AML-193 (cell line): Measurements from ENCODE around the gene JAK3.
"Not testable (repeated sequence)": the region's sequence is repeated elsewhere in the genome, so short reads cannot be mapped to it uniquely, and the experiment has no call there.

Experiments used
- DNase-seq, 2 experiments: peaks; one replicate each; lab custom pipeline; 2025; lab: John Stamatoyannopoulos, UW

Gene JAK3

DNA sequence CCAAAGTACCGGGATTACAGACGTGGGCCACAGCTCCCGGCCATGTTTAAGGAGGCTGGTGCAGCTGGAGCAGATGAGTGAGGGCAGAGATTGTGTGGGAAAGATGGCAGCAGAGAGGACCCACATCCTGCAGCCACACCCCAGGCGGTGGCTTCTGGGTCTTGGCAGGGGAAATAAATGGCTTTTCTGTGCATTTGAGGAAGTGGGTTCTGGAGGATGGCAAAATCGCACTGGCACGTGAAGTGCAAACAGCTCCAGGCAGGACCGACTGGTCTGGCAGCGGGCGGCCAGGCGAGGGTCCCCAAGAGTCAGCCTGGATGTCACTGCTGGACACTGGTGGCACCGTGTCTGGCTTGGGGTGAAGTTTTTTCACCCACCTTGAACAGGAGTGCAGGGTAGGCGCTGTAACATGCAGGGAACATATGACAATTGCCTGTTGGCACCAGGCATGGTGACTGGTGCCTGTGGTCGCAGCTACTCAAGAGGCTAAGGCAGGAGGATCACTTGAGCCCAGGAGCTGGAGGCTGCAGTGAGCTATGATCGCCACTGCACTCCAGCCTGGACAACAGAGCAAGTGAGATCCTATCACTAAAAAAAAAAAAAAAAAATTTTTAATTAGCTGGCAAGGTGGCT, 44.4 kb downstream of the JAK3 start:
- peak; percentile 51 to 59 for DNase-seq

DNA sequence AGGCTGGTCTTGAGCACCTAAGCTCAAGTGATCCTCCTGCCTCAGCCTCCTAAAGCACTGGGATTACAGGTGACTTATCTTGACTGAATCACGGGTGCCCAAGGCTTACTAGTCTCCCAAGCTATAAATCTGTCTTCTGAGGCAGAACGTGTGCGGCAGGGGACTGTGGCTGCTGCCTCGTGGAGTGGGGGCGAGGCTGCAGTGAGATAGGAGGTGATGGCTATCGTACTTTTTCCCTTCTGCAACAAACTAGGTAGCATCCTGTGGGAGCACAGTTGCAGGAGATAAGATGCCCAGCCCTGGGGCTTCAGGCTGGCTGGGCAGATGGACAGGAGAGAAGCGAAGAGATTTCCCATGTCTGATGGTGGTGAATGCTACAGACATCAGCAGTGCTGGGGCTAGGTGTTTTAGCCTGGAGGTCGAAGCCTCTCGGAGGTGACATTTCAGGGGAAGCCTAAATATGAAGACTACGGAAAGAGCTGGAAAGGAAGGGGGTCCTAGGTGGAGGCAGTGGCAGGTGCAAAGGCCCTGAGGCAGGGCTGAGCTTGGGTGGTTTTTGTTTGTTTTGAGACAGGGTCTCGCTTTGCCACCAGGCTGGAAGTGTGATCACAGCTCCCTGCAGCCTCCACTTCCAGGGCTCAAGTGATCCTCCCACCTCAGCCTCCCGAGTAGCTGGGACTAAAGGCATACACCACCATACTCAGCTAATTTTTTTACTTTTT, 45.5 kb downstream of the JAK3 start:
- no peak for DNase-seq

DNA sequence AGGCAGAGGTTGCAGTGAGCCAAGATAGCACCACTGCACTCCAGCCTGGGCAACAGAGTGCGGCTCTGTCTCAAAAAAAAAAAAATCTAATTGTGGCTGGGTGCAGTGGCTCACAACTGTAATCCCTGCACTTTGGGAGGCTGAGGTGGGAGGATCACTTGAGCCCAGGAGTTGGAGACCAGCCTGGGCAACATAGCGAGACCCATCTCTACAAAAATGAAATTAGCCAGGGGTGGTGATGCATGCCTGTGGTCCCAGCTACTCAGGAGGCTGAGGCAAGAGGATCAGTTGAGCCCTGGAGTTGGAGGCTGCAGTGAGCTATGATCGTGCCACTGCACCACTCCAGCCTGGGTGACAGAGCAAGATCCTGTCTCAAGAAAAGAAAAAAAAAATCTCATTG, 49.2 kb downstream of the JAK3 start:
- not testable (repeated sequence) for DNase-seq

DNA sequence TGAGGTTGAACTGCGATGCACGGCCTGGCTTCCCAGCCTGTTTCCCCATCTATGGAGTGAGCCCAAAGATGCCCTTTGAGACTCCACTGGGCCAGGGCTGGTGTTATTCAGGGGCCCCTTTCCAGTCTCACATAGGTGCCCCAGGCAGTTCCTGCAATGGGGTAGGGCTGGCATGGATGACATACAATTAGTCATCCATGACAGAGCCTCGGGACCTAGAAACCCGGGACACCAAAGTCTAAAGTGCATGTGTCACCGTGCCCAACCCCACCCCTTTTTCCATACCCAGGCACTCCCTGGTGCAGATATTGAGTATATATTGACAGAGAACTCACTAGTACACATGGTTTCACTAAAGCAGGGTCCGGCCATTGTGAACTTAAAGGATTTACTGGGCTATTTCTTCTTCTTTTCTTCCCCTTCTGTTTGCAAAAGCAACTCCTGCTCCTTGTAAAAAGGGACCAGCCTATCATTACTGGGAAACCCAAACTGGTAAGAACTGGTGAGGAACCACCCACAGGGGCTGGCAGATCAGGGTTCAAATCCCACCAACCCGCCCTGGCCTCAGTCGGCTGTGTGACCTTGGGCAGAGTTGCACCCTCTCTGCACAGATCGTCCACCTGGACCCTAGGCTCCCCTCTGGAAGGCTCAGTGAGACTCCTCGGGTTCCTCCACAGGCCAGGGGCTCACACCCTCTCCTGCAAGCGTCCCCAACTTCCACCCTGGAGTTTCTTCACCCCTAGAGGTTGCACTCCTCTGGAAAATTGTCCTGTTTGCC, 50.2 kb downstream of the JAK3 start:
- no peak for DNase-seq

DNA sequence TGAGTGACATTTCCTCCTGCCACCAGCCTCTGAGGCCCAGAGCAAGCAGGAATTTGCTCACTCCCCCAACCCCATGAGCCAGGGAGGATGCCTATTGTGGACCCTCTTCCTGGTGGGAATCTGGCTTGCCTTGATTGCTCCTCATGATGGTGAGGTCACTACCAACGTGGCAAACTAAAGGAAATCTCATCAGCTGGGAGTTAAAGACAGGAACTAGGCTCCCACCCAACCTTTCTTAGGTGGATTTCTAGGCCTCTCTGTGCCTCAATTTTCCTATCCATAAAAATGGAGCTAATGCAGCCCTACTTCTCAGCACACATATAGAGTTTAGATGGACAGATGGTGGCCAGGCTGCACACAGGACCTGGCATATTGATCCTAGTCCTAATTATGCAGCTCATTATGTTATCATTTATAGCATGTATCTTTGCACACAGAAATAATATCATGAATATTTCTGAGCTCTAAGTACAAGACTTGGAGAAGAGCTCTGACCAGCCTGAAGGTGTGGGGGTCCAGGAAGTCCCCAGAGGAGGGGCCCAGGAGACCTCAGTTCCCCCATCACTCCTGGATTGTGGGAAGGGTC, 50.9 kb downstream of the JAK3 start:
- no peak for DNase-seq

DNA sequence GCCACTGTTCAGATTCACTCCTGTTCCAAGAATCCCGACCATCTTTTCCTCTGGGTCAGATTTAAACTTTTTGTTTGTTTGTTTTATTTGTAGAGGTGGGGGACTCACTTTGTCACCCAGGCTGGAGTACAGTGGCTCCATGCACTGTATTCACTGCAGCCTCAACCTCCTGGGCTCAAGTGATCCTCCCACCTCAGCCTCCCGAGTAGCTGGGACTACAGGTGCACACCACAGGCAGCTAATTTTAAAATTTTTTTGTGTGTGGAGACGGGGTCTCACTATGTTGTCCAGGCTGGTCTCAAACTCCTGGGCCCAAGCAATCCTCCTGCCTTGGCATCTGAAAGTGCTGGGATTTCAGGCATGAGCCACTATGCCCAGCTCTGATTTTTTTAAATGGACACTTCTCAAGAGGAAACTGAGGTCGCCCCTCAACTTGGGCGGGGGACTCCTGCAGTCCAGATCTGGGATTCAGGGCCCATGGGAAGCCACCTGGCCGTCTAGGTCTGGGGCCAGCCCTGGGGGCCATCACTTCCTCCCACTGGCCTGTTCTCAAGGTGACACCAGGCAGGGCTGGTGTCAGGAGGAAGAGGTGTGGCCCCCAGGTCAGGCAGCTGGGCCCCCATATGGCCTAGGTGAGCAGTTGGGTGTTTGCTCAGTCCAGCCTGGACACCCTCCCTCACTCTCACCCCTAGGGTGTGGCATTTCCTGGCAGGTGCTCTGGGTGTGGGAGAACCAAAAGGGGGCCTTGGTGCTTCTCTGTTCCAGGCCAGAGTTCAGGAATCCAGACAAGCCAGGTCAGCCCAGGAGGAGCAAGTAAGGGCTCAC, 51.6 kb downstream of the JAK3 start:
- DNase-seq = no peak

DNA sequence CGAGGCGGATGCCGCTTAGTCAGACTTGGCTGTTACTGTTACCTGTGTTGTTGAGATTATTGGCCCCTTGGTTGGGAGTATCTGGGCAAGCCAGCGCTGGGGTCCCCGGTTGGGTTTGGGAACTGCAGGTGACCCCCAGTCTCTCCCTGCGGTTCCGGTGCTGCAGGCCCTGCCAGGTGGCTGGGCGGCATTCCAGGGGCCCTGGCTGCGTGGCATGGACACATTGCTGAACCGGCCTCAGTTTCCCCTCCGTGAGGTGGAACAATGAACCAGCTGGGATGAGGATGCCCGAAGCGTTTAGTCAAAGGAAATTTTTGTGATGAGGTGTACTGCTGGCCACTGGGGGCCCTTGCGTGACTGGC, 52.3 kb downstream of the JAK3 start:
- DNase-seq = no peak

DNA sequence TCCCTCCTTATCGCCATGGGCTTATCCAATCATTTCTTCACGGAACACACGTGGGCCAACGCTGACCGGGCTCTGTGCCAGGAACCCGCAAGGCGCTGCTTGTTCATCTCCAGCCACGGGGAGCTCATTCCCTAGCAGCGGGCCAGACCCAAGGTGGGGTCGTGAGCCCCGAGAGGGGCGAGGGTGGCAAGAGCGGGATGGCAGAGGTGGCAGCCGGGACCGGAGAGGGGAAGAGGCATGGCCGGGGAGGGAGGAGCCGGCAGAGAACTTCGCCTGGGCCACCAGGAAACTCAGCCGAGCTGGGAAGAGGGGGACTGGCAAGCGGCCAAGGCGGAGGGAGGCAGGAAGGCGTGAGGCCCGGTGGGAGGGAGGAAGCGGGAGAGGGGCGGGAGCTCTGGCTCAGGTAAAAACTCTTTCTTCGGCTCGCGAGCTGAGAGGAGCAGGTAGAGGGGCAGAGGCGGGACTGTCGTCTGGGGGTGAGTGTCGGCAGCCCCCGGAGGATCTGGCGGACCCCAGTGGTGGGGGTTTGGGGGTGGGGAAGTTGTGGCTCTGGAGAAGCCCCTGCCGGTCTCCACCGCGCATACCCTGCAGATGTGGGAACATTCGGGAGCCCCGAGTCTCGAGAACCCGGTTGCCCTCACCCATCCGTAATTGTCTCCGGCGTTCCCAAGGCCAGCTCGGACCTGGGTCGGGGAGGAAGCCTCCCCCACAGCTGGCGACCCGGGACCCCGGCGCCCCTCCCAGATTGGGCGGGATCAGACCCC, 52.9 kb downstream of the JAK3 start, which contains the start of gene B3GNT3:
Gene B3GNT3, plus strand, starts transcription at position 408 of the 764 bp plus-strand sequence. CDS start 12,670 bp downstream, outside the sequence.
- DNase-seq = no peak

DNA sequence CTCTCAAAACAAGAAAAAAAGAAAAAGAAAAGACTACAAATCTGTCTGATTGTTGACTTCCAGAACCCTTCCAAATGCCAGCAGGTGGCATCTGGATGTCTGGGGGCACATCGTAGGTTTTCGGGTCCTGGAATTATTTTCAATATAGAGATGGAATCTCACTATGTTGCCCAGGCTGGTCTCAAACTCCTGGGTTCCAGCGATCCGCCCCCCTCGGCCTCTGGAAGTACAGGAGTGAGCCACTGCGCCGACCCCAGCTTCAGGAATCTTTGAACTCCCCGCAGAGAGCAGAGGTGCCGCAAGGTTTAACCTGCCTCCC, 53.4 kb downstream of the JAK3 start:
- no peak for DNase-seq

DNA sequence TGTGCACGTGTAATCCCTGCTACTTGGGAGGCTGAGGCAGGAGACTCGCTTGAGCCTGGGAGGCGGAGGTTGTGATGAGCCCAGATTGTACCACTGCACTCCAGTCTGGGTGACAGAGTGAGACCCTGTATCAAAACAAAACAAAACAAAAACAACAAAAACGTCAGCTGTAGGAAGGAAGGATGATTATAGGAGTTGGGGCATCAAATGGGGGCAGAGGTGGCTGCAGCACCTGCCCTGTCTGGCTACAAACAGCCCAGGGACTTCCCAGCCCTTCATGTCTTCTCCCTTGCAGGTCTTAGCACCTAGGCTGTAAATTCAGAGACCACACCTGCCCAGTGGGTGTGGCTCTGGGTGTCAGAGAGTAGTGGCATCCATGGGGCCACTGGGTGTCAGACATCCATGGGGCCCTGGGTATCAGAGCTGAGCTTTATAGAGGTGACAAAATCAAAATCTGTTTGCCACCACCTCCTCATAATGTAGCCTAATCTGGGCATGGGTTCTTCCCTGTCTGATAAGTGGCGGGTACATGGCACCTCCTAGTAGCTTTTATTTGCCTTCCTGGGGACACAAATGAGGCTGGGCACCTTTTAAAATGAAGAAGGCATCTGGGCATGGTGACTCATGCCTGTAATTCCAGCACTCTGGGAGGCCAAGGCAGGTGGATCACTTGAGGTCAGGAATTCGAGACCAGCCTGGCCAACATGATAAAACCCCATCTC, 57.6 kb downstream of the JAK3 start:
- DNase-seq = no peak

DNA sequence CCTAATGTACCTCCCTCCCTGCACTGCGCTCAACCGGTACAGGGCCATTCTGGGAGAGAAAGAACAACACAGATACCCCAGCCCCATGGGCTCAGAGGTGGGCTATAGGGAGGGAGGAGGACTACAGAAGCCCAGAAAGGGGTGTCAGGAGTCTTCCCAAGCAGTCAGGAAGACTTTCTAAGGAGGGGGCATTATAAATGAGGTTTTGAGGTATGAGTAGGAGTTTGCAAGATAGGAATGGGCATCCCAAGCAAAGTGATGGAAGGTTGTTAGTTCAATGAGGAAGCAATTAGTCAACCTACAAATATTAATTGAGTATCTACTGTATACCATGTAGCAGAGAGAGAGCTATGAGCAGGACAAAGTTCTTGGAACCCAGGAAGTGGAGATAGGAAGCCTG, 59.1 kb downstream of the JAK3 start:
- no peak for DNase-seq

DNA sequence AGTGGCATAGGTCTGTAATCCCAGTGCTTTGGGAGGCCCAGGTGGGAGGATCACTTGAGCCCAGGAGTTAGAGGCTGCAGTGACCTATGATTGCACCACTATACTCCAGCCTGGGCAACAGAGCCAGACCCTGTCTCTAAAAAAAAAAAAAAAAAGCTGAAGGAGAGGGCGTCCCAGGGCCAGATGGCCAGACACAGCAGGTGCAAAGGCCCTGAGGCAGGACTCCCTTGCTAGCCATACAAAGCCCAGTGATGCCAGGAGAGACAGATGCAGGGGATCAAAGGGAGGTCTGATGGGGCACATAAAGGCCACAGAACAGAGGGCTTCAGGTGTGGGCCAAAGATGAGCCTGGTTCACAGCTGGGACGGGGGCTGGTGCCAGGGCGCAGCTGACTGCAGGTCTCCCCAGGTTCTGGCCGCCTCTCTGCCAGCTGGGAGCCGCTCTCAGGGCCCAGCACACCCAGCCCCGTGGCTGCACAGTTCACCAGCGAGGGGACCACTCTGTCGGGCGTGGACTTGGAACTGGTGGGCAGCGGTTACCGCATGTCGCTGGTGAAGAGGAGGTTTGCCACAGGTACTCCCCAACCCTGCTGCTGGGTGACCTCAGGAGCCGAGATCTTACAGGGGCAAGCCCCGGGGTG, 60.4 kb downstream of the JAK3 start:
- no peak for DNase-seq

DNA sequence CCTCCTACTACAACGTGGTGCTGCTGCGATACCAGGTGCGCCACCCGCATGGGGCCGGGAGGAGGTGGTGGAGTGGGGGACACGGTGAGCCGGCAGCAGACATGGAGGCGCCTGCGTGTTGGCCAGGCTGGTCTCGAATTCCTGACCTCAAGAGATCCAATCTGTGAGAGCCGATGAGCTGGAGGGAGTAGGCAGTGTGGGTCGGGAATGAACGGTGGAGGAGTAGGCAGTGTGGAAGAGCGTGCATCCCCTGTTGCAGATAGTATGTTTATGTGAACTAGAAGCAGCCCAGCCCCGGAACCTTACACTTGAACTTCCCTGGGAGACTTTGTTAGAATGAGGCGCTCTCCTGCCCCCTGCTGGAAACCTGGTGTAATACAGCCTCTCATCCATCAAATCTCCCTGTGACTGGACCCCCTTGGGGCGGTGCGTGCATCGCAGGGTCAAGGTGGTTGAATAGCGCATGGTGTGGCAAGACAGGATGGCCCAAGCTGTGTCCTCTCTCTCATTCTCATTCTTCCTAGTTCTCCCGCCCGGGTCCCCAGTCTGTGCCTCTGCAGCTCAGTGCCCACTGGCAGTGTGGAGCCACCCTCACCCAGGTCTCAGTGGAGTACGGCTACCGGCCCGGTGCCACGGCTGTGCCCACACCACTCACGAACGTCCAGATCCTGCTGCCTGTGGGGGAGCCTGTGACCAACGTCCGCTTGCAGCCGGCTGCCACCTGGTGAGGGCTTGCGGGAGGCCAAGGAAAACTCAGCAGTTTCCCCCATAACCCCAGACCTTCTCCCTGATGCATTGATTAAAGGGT, 63.4 kb downstream of the JAK3 start:
- DNase-seq = peak; percentile 48 to 54

DNA sequence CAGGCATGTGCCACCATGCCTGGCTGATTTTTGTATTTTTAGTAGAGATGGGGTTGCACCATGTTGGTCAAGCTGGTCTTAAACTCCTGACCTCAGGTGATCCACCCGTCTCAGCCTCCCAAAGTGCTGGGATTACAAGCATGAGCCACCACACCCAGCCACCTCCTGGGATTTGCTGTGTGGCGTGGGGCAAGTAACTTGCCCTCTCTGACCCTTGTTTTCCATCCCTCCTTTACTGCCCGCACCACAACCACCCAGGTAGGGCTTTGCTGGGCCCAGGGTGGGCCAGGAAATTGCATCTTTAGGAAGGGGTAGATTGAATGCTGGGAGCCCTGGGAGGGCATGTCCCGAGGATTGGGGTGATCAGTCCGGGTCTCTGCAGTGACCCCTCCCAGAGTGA, 64.1 kb downstream of the JAK3 start:
- not testable (repeated sequence) for DNase-seq

DNA sequence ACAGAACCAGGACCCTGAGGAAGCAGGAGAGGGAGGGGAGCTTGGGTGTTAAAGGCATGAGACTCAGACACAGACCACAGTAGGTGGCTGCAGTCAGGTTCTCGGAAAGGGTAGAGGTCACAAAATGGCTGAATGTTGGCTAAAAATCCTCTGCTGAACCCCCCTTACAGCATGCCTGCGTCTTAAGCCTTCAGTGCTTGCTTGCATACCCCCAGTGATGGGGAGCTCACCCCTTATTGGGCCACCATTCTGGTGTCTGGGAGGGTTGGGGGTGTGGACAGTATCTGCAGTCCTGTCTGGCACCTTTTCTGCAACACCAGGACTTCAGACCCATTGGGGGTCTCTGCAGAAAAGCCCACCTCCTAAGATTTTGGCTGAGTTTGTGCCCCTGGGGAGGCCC, 67.0 kb downstream of the JAK3 start:
- DNase-seq = no peak

DNA sequence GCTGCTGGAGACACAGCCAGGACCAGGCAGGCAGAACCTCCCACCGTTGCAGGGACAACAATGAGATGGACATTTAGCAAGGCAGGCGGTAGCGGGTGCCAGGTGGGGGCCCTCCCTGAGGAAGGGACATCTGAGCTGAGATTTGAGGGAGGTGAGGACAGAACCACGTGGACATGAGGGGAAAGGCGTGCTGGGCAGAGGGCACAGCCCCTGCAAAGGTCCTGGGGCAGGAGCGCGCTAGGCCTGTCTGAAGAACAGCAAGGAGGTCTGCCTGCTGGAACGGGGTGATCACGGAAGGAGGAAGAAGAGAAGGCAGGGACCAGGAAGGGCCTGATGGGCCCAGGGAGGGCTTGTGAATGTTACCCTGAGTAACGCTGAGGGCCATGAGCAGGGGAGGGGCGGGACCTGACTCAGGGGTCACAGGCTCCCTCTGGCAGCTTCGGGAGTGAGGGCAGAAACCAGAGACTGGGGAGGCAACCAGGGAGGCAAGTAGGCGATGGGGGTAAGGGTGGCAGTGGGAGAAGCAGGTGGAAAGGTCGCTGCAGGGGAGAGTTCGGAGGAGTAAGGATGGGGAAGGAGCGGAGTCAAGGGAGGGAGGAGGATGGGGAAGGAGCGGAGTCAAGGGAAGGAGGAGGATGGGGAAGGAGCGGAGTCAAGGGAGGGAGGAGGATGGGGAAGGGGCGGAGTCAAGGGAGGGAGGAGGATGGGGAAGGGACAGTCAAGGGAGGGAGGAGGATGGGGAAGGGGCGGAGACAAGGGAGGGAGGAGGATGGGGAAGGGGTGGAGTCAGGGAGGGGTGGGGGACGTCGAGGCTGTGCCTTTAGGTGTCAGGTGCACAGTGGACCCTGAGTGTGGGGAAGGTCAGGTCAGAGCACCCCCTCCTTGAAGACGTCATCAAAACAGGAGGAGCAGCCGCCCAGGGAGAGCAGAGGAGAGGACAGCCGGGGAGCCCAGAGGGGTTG, 68.5 kb downstream of the JAK3 start:
- no peak for DNase-seq

DNA sequence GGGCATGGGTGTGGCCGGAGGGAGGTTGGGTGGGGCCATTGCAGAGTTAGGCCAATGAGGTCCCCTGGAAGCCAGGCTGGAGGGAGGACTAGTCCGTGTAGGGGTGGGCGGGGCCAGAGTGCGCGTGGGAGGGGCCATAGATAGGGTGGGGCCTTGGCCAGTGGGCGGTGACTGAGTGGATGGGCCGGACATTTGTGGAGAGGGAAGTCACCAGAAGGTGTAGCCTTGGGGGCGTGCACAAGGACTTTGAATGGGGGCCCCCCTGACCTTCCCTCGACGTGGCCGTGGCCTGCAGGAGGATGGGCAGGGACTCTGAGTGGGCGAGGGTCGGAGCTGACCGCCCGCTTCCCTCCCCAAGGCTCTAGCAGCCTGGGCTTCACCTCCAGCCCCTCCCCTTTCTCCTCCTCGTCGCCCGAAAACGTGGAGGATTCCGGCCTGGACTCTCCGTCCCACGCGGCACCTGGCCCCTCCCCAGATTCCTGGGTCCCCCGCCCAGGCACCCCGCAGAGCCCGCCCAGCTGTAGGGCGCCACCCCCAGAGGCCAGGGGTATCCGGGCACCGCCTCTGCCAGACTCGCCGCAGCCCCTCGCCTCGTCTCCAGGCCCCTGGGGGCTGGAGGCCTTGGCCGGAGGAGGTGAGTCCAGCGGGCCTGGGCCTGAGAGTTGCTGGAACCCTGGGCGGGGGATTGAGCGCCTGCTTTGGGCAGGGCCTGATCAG, 69.4 kb downstream of the JAK3 start:
- DNase-seq = no peak
